Hippocampal formation (tissue), 2 donors: ENCODE results near the gene ENOX1.

Source experiments
- DNase-seq, 2 donors: peaks; one replicate each; lab custom pipeline; 2025; lab: John Stamatoyannopoulos, UW

Gene ENOX1

GRCh38 chr13:43289470-43290255 lies 497.1 kb downstream of the ENOX1 start:
- DNase-seq = no peak

- DNase-seq = no peak
Observed at GRCh38 chr13:43286751-43287150, 500.0 kb downstream of the ENOX1 start.

- DNase-seq = no peak
Observed at GRCh38 chr13:43285933-43286597, 500.7 kb downstream of the ENOX1 start.

GRCh38 chr13:43284162-43284561 lies 502.6 kb downstream of the ENOX1 start:
- no peak for DNase-seq

- DNase-seq = no peak
Observed at GRCh38 chr13:43279696-43280095, 507.1 kb downstream of the ENOX1 start.

- no peak for DNase-seq
Observed at GRCh38 chr13:43278127-43278526, 508.6 kb downstream of the ENOX1 start.

- DNase-seq = no peak
Observed at GRCh38 chr13:43277142-43277541, 509.6 kb downstream of the ENOX1 start.

GRCh38 chr13:43274881-43275280 lies 511.9 kb downstream of the ENOX1 start:
- no peak for DNase-seq

- no peak for DNase-seq
Observed at GRCh38 chr13:43273362-43273761, 513.4 kb downstream of the ENOX1 start.

- DNase-seq = no peak
Observed at GRCh38 chr13:43272851-43273250, 513.9 kb downstream of the ENOX1 start.

- no peak for DNase-seq
Observed at GRCh38 chr13:43271152-43271551, 515.6 kb downstream of the ENOX1 start.

- no peak for DNase-seq
Observed at GRCh38 chr13:43270130-43270830, 516.5 kb downstream of the ENOX1 start.

GRCh38 chr13:43269037-43269481 lies 517.7 kb downstream of the ENOX1 start:
- DNase-seq = no peak

GRCh38 chr13:43268632-43269031 lies 518.1 kb downstream of the ENOX1 start:
- no peak for DNase-seq

- DNase-seq = no peak
Observed at GRCh38 chr13:43267916-43268315, 518.9 kb downstream of the ENOX1 start.

- no peak for DNase-seq
Observed at GRCh38 chr13:43266936-43267615, 519.7 kb downstream of the ENOX1 start.

GRCh38 chr13:43265028-43265427 lies 521.7 kb downstream of the ENOX1 start:
- DNase-seq = no peak

GRCh38 chr13:43264458-43264857 lies 522.3 kb downstream of the ENOX1 start:
- no peak for DNase-seq

- DNase-seq = no peak
Observed at GRCh38 chr13:43263047-43263446, 523.7 kb downstream of the ENOX1 start.

GRCh38 chr13:43260999-43261398 lies 525.8 kb downstream of the ENOX1 start:
- DNase-seq = no peak

- DNase-seq = no peak
Observed at GRCh38 chr13:43258771-43259170, 528.0 kb downstream of the ENOX1 start.

- no peak for DNase-seq
Observed at GRCh38 chr13:43257765-43258164, 529.0 kb downstream of the ENOX1 start.
